ENCODE results near the gene CORO2B. TPM values are rescaled to one million over a fixed set of nuclear protein-coding genes. Genes with fewer than 3 reads are reported as not detected.

CORO2B gene
- total RNA-seq, 1 donor from 2014 or later, result 21.3 TPM

DNA sequence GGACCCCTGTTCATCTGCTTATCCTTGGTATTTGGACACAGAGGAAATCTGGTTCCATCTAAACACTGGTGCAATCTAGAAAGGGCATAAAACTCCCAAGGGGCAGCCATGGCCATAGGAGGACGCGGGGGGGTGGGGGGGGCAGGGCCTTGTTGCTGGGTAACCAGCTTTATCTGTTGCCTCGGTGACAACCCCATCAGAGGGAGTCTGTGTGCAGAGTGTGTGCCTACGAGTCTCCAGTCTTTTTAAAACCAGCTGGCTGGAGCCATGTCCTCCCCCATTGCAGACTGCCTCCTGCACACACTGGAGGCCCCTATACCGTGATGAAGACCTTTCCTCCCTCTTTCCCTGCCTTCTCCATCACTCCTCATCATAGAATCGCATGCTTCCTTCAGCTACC, 26.4 kb upstream of the CORO2B start:
- TF ChIP-seq, protein P1, sequence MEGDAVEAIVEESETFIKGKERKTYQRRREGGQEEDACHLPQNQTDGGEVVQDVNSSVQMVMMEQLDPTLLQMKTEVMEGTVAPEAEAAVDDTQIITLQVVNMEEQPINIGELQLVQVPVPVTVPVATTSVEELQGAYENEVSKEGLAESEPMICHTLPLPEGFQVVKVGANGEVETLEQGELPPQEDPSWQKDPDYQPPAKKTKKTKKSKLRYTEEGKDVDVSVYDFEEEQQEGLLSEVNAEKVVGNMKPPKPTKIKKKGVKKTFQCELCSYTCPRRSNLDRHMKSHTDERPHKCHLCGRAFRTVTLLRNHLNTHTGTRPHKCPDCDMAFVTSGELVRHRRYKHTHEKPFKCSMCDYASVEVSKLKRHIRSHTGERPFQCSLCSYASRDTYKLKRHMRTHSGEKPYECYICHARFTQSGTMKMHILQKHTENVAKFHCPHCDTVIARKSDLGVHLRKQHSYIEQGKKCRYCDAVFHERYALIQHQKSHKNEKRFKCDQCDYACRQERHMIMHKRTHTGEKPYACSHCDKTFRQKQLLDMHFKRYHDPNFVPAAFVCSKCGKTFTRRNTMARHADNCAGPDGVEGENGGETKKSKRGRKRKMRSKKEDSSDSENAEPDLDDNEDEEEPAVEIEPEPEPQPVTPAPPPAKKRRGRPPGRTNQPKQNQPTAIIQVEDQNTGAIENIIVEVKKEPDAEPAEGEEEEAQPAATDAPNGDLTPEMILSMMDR (conservative IDR thresholded peaks at IDR 0.05), result no peak
- no peak for DNase-seq (ENCODE audit: low read depth, low spot score)
- Mint-ChIP-seq H3K27me3 (ENCODE audit: low read depth) (peaks cover 14% of the 10 kb centered on the region), H3K27ac (ENCODE audit: unreplicated experiment) (peak overlapping the region; percentile 73), H3K9me3 (no peaks in the 10 kb centered on the region), H3K36me3 (ENCODE audit: low read depth) (no peaks in the 10 kb centered on the region), H3K4me1 (peaks cover 10% of the 10 kb centered on the region), H3K4me3 (no peak overlapping the region)

DNA sequence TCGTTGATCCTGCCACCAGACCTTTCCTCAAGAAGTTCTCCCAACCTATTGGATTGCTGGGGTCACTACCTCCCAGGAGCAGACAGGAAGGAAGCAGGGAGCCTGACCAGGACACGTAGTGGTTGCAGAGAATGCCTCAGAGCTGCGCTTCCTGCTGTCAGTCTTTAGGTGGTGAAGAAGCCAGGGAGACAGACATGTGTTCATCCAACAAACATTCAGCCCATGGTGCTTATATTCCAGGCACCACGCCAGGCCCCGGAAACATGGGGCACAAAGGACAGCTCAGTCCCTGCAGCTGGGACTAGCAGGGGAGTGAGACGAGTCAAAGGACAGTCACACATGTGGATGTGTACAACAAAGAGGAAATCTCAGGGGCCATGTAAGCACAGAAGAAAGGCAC, 26.0 kb upstream of the CORO2B start:
- no peaks in the 10 kb centered on the region for H3K9me3 Mint-ChIP-seq
- H3K27me3 Mint-ChIP-seq (ENCODE audit: low read depth), result peaks cover 16% of the 10 kb centered on the region
- no peak overlapping the region for H3K4me3 Mint-ChIP-seq
- TF ChIP-seq, protein P1 (conservative IDR thresholded peaks at IDR 0.05), result no peak
- H3K4me1 Mint-ChIP-seq, result peaks cover 10% of the 10 kb centered on the region
- no peaks in the 10 kb centered on the region for H3K36me3 Mint-ChIP-seq (ENCODE audit: low read depth)
- DNase-seq (ENCODE audit: low read depth, low spot score), result no peak
- H3K27ac Mint-ChIP-seq (ENCODE audit: unreplicated experiment), result peak overlapping the region; percentile 73

DNA sequence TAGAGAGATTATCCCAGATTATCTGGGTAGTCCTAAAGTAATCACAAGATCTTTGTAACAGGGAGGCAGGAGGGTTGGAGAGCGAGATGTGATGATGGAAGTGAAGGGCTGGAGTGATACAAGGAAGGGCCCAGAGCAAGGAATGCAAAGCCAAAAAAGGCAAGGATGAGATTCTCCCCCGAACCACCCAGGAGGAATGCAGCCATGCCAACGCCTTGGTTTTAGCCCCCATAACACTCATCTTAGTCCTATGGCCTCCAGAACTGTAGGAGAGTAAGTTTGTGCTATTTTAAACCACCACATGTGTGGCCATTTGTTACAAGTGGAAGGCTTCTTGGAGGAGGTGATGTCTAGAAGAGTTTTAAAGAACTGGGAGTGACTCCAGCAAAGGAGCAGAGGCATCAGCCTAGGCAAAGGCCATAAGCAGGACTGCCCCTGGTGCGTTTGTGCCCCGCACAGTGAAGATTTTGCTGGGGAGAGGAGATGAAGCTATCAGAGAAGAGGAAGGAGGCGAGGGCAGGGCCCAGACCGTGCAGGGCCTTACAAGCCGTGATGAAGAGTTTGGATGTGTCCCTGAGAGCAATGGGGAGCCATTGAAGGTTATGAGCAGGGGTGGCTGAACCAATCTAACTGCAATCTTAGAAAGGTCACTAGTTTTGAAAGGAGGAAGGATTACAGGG, 25.3 kb upstream of the CORO2B start:
- Mint-ChIP-seq H3K4me3 (no peak overlapping the region), H3K9me3 (no peaks in the 10 kb centered on the region), H3K4me1 (peaks cover 11% of the 10 kb centered on the region), H3K27ac (ENCODE audit: unreplicated experiment) (no peak overlapping the region), H3K27me3 (ENCODE audit: low read depth) (peaks cover 17% of the 10 kb centered on the region), H3K36me3 (ENCODE audit: low read depth) (no peaks in the 10 kb centered on the region)
- TF ChIP-seq, protein P1 (conservative IDR thresholded peaks at IDR 0.05), result no peak
- DNase-seq (ENCODE audit: low read depth, low spot score), result no peak

DNA sequence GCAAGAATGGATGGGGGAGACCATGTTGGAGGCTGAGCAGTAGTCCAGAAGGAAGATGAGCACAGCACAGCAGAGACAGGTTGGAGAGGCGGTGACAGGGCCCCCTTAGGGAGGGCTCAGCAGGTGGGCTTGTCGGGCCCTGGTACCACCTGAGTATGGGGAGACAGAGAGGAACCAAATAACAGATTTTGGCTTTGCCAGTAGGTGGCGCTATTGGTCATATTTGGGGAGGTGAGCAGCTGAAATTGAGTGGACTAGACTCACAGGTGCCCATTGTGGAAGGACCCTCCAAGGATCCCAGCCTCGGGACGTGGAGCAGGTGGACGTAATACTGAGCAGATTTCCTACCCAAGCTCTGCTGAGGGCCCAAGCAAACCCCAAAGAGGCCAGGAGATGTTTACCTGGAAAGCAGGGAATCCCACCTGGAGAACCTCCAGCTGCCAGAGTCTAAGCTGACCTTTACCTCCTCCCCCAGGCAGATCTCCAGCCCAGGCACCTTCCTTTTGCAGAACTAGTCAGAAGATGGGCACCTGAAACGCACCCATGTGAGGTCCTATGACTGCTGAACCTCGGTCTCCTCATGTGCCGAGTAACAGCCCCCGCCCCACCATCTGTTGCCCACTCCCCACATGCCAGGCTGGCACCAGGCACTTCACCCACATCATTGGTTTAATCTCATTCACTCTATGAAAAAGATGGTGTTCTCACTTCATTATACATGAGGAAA, 24.6 kb upstream of the CORO2B start:
- Mint-ChIP-seq H3K27ac (ENCODE audit: unreplicated experiment) (no peak overlapping the region), H3K9me3 (no peaks in the 10 kb centered on the region), H3K4me1 (peaks cover 18% of the 10 kb centered on the region), H3K36me3 (ENCODE audit: low read depth) (no peaks in the 10 kb centered on the region), H3K27me3 (ENCODE audit: low read depth) (peaks cover 20% of the 10 kb centered on the region), H3K4me3 (no peak overlapping the region)
- TF ChIP-seq, protein P1 (conservative IDR thresholded peaks at IDR 0.05), result peak; percentile 87
- peak; percentile 93 for DNase-seq (ENCODE audit: low read depth, low spot score)

DNA sequence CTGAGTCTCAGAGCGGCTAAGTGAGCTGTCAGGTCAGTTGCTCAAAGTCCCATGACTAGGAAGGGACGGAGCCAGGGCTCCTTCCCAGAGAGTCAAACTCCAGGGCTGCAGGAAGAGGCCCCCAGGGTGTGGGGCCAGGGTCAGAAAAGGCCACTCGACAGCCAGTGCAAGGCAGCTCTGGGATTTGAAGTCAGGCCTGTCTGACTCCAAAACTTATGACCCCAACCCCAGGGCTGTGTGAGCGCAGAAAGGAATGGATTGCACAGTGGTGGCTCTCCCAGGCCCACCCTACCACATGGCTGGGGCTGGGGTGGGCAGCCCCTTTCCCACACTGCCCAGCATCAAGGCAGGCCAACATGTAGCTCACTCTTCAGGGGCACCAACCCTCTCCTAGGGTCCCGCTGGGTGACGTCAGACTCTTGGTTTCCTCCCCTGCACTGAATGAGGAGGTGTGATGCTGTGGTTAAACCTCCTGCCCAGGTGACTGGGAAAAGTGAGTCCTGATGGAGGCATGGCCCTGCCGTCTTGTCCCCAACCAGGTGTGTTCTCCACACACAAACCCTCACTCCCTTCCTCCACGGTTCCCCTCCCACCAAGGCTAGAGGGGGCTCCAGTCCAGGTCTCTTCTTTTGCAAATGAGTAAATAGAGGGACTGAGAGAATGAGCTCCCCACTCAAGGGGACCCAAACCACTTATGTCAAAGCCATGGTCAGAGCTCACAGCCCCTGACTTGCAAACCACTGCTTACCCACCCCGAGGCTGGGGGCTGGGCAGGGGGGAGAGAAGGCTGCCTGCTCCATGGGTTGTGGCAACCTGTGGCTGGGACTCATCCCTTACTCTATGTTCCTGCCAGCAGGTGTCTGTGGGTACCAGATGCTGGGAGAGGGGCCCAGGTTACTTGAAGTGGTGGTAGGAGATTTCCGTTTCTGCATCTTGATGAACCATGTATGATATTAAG, 23.8 kb upstream of the CORO2B start:
- Mint-ChIP-seq H3K27me3 (ENCODE audit: low read depth) (peaks cover 22% of the 10 kb centered on the region), H3K27ac (ENCODE audit: unreplicated experiment) (no peak overlapping the region), H3K4me1 (peaks cover 27% of the 10 kb centered on the region), H3K9me3 (no peaks in the 10 kb centered on the region), H3K4me3 (peak overlapping the region; percentile 8), H3K36me3 (ENCODE audit: low read depth) (no peaks in the 10 kb centered on the region)
- DNase-seq (ENCODE audit: low read depth, low spot score), result no peak
- TF ChIP-seq, protein P1 (conservative IDR thresholded peaks at IDR 0.05), result no peak

All from neural crest cell (in vitro differentiated cells).